GM12878 (cell line): ENCODE results near the gene DOCK2. TPM values are rescaled to one million over a fixed set of nuclear protein-coding genes. Genes with fewer than 3 reads are reported as not detected.
A peak's percentile ranks its signal among the peaks of the same experiment; 100 is the strongest.

Experiments
- BHLHE40 ChIP-seq, 2 experiments: fragments of 450-650 bp in 1 of 2; IDR thresholded peaks; 2 replicates each; pipeline ENCODE4 v1.6.1; 2011 to 2017; ENCODE audit warnings: low read depth in 2 of 2, borderline replicate concordance in 1 of 2, improper control_type of control experiment in 1 of 2, low read length in 1 of 2, mild to moderate bottlenecking in 1 of 2
- CHD2 ChIP-seq: IDR thresholded peaks from 2 replicates; pipeline ENCODE4 v1.6.1; 2011; ENCODE audit warnings: low read depth, low read length, improper control_type of control experiment, borderline replicate concordance
- CHD4 ChIP-seq: fragments of 200-600 bp; sonication (generic); IDR thresholded peaks from 2 replicates; pipeline ENCODE4 v1.6.1; 2016; ENCODE audit warnings: mild to moderate bottlenecking
- CREB1 ChIP-seq: IDR thresholded peaks from 2 replicates; pipeline ENCODE4 v1.6.1; 2012; ENCODE audit warnings: low read depth, mild to moderate bottlenecking, inconsistent platforms
- CREM ChIP-seq: IDR thresholded peaks from 2 replicates; pipeline ENCODE4 v1.6.1; 2014; ENCODE audit warnings: antibody characterized with exemption, low read depth
- EP300 ChIP-seq, 2 experiments: fragments of 150-350 bp in 1 of 2; IDR thresholded peaks; 2 replicates each; pipeline ENCODE4 v1.6.1; 2011 to 2012; ENCODE audit warnings: low read depth in 2 of 2, low read length in 2 of 2, borderline replicate concordance in 1 of 2, improper control_type of control experiment in 1 of 2, inconsistent platforms in 1 of 2; ENCODE audit not compliant: control insufficient read depth in 1 of 2
- ETV6 ChIP-seq, 2 experiments: fragments of 450-650 bp in 1 of 2; IDR thresholded peaks in 1 of 2; conservative IDR thresholded peaks in 1 of 2; 2 replicates each; pipeline ENCODE4 v1.6.1; 2014; ENCODE audit warnings: antibody characterized with exemption in 1 of 2, borderline replicate concordance in 1 of 2, low read depth in 1 of 2, mild to moderate bottlenecking in 1 of 2, moderate library complexity in 1 of 2
- GABPA ChIP-seq: IDR thresholded peaks from 2 replicates; pipeline ENCODE4 v1.6.1; 2014; ENCODE audit warnings: antibody characterized with exemption, low read depth, mild to moderate bottlenecking, inconsistent platforms
- HCFC1 ChIP-seq: fragments of 150-350 bp; IDR thresholded peaks from 2 replicates; pipeline ENCODE4 v1.6.1; 2014; ENCODE audit warnings: low read length
- MEF2A ChIP-seq: IDR thresholded peaks from 2 replicates; pipeline ENCODE4 v1.6.1; 2011; ENCODE audit warnings: low read depth, mild to moderate bottlenecking, low read length, moderate library complexity; ENCODE audit not compliant: insufficient read depth
- MXI1 ChIP-seq: fragments of 150-350 bp; IDR thresholded peaks from 2 replicates; pipeline ENCODE4 v1.6.1; 2011; ENCODE audit warnings: low read depth, mild to moderate bottlenecking, inconsistent platforms, low read length, improper control_type of control experiment
- NFXL1 ChIP-seq: fragments of 450-650 bp; IDR thresholded peaks from 2 replicates; pipeline ENCODE4 v1.6.1; 2017; ENCODE audit warnings: antibody characterized with exemption, mild to moderate bottlenecking, borderline replicate concordance
- NFYB ChIP-seq: IDR thresholded peaks from 2 replicates; pipeline ENCODE4 v1.6.1; 2011; ENCODE audit warnings: low read depth, mild to moderate bottlenecking, low read length, improper control_type of control experiment, moderate library complexity; ENCODE audit not compliant: insufficient read depth
- POU2F2 ChIP-seq: IDR thresholded peaks from 3 replicates; pipeline ENCODE4 v1.6.1; 2011; ENCODE audit warnings: low read depth, mild to moderate bottlenecking, low read length, borderline replicate concordance
- RAD21 ChIP-seq: IDR thresholded peaks from 2 replicates; pipeline ENCODE4 v1.6.1; 2011; ENCODE audit warnings: mild to moderate bottlenecking, low read depth, low read length, moderate library complexity; ENCODE audit not compliant: insufficient read depth
- RAD51 ChIP-seq: fragments of 450-650 bp; IDR thresholded peaks from 2 replicates; pipeline ENCODE4 v1.6.1; 2016; ENCODE audit warnings: moderate library complexity, mild to moderate bottlenecking, inconsistent platforms
- RB1 ChIP-seq: fragments of 450-650 bp; formaldehyde crosslinking; IDR thresholded peaks from 2 replicates; pipeline ENCODE4 v1.6.1; 2017; ENCODE audit warnings: mild to moderate bottlenecking, borderline replicate concordance
- SUZ12 ChIP-seq: fragments of 200-600 bp; sonication (generic); IDR thresholded peaks from one replicate; pipeline ENCODE4 v1.6.1; 2018; ENCODE audit warnings: antibody characterized with exemption, mild to moderate bottlenecking; ENCODE audit not compliant: unreplicated experiment
- TCF7 ChIP-seq: IDR thresholded peaks from 2 replicates; pipeline ENCODE4 v1.6.1; 2014; ENCODE audit warnings: antibody characterized with exemption, borderline replicate concordance
- WRNIP1 ChIP-seq: IDR thresholded peaks from 2 replicates; pipeline ENCODE4 v1.6.1; 2011; ENCODE audit warnings: low read depth, low read length, improper control_type of control experiment, borderline replicate concordance
- polyA plus RNA-seq, 11 experiments: library from polyadenylated mRNA; depleted of rRNA in 4 of 11; unstranded in 6 of 11; stranded (reverse) in 5 of 11; fragments of >200 nt; fragmentation: Nextera tagmentation in 4 of 11; fragmentation: Illumina TruSeq in 1 of 11; extraction: Ambion mirVana in 4 of 11; extraction: Trizol in 1 of 11; gene quantifications; 1 replicate in 1 of 11; 2 replicates in 10 of 11; pipeline versions ENCODE4 v1.2.1 to v1.2.3, GENCODE V29; 2011 to 2016; ENCODE audit warnings: inconsistent platforms in 2 of 11, missing spikeins in 2 of 11, low read depth in 1 of 11
- total RNA-seq, 4 experiments: library from RNA; depleted of rRNA in 3 of 4; stranded (reverse); fragments of >200 nt in 3 of 4; fragmentation: Illumina TruSeq in 1 of 4; extraction: Trizol in 1 of 4; gene quantifications; 2 replicates each; pipeline versions ENCODE4 v1.2.1 to v1.2.3, GENCODE V29; 2013 to 2021
- TF ChIP-seq, protein P1 (sequence below): IDR thresholded peaks from 2 replicates; pipeline ENCODE4 v1.6.1; 2012; ENCODE audit warnings: mild to moderate bottlenecking, low read depth, low read length
- TF ChIP-seq, protein P2 (sequence below): fragments of 450-650 bp; IDR thresholded peaks from 2 replicates; pipeline ENCODE4 v1.6.1; 2016; ENCODE audit warnings: mild to moderate bottlenecking
- TF ChIP-seq, protein P3 (sequence below): IDR thresholded peaks from 2 replicates; pipeline ENCODE4 v1.6.1; 2011; ENCODE audit warnings: mild to moderate bottlenecking, low read depth, low read length, moderate library complexity; ENCODE audit not compliant: insufficient replicate concordance

The DOCK2 gene
- total and polyA plus RNA-seq, 10 of the 15 experiments (the other 5 are each of a cell fraction or from before 2014, with no cell fraction given), result 34.2 to 192 (median 118) TPM

GRCh38 chr5:169656125-169656901 lies 19.2 kb downstream of the DOCK2 start (continued):
- TF ChIP-seq RAD51, result no peak
- TF ChIP-seq POU2F2, result peak; percentile 73; the same call in 1 of the 3 replicates
- TF ChIP-seq WRNIP1, result no peak; the same call in 1 of the 2 replicates
- TF ChIP-seq ETV6 (conservative IDR thresholded peaks at IDR 0.05 in 1 of 2, IDR thresholded peaks at IDR 0.05 in 1 of 2; ENCODE audit: borderline replicate concordance in 1 of 2, low read depth in 1 of 2), result peak in 1 of 2 experiments; percentile 92; a peak in 2 of 4 replicates
- 0 out of 2 replicates have a peak, but pooled peaks have one; percentile 19 for TF ChIP-seq NFYB
- TF ChIP-seq TCF7, result no peak; the same call in 1 of the 2 replicates
- peak; percentile 21; the same call in 1 of the 2 replicates for TF ChIP-seq RAD21
- 0 out of 2 replicates have a peak, but pooled peaks have one; percentile 46 for TF ChIP-seq GABPA
- TF ChIP-seq CREB1, result peak; percentile 51
- TF ChIP-seq CHD2, result no peak
- TF ChIP-seq CREM, result peak; percentile 85
- TF ChIP-seq, protein P1, sequence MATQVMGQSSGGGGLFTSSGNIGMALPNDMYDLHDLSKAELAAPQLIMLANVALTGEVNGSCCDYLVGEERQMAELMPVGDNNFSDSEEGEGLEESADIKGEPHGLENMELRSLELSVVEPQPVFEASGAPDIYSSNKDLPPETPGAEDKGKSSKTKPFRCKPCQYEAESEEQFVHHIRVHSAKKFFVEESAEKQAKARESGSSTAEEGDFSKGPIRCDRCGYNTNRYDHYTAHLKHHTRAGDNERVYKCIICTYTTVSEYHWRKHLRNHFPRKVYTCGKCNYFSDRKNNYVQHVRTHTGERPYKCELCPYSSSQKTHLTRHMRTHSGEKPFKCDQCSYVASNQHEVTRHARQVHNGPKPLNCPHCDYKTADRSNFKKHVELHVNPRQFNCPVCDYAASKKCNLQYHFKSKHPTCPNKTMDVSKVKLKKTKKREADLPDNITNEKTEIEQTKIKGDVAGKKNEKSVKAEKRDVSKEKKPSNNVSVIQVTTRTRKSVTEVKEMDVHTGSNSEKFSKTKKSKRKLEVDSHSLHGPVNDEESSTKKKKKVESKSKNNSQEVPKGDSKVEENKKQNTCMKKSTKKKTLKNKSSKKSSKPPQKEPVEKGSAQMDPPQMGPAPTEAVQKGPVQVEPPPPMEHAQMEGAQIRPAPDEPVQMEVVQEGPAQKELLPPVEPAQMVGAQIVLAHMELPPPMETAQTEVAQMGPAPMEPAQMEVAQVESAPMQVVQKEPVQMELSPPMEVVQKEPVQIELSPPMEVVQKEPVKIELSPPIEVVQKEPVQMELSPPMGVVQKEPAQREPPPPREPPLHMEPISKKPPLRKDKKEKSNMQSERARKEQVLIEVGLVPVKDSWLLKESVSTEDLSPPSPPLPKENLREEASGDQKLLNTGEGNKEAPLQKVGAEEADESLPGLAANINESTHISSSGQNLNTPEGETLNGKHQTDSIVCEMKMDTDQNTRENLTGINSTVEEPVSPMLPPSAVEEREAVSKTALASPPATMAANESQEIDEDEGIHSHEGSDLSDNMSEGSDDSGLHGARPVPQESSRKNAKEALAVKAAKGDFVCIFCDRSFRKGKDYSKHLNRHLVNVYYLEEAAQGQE, result no peak
- TF ChIP-seq MXI1, result no peak
- no peak for TF ChIP-seq SUZ12
- no peak for TF ChIP-seq NFXL1
- TF ChIP-seq, protein P2, sequence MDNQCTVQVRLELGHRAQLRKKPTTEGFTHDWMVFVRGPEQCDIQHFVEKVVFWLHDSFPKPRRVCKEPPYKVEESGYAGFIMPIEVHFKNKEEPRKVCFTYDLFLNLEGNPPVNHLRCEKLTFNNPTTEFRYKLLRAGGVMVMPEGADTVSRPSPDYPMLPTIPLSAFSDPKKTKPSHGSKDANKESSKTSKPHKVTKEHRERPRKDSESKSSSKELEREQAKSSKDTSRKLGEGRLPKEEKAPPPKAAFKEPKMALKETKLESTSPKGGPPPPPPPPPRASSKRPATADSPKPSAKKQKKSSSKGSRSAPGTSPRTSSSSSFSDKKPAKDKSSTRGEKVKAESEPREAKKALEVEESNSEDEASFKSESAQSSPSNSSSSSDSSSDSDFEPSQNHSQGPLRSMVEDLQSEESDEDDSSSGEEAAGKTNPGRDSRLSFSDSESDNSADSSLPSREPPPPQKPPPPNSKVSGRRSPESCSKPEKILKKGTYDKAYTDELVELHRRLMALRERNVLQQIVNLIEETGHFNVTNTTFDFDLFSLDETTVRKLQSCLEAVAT, result peak; percentile 43; the same call in 1 of the 2 replicates
- TF ChIP-seq HCFC1, result no peak
- TF ChIP-seq BHLHE40 (IDR thresholded peaks at IDR 0.05; ENCODE audit: borderline replicate concordance in 1 of 2, low read depth in 2 of 2, low read length in 1 of 2), result peak; percentile 98 to 99
- TF ChIP-seq CHD4, result no peak
- peak; percentile 80; the same call in 1 of the 2 replicates for TF ChIP-seq MEF2A
- TF ChIP-seq, protein P3, sequence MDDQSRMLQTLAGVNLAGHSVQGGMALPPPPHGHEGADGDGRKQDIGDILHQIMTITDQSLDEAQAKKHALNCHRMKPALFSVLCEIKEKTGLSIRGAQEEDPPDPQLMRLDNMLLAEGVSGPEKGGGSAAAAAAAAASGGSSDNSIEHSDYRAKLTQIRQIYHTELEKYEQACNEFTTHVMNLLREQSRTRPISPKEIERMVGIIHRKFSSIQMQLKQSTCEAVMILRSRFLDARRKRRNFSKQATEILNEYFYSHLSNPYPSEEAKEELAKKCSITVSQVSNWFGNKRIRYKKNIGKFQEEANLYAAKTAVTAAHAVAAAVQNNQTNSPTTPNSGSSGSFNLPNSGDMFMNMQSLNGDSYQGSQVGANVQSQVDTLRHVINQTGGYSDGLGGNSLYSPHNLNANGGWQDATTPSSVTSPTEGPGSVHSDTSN, result no peak
- TF ChIP-seq RB1, result no peak
- peak; percentile 56 to 70; a peak in 3 of 4 replicates for TF ChIP-seq EP300 (IDR thresholded peaks at IDR 0.05; ENCODE audit: borderline replicate concordance in 1 of 2, control insufficient read depth in 1 of 2, low read depth in 2 of 2, low read length in 2 of 2)
